ENCODE results near the gene SCAF1.

The SCAF1 gene

DNA sequence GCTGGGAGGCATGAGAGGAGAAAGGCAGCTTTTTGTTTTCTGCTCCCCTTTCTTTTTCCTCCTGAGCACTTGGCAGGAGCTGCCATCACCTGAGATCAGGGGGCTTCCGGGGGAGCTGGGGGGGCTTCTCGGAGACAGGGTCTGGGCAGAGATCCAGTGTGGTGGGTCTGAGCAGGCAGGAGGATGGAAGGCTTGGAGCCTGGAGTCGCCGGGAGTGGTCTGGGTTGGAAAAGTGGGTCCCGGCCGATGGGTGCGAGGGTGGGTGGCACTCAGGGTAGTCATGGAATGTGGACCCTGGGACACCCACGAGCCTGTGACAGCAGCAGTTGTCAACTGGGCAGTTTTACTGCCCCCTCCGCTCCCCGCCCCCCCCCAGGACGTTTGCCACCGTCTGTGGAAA, 45.1 kb downstream of the SCAF1 start:
- DNase-seq (ENCODE audit: low spot score) = no peak

DNA sequence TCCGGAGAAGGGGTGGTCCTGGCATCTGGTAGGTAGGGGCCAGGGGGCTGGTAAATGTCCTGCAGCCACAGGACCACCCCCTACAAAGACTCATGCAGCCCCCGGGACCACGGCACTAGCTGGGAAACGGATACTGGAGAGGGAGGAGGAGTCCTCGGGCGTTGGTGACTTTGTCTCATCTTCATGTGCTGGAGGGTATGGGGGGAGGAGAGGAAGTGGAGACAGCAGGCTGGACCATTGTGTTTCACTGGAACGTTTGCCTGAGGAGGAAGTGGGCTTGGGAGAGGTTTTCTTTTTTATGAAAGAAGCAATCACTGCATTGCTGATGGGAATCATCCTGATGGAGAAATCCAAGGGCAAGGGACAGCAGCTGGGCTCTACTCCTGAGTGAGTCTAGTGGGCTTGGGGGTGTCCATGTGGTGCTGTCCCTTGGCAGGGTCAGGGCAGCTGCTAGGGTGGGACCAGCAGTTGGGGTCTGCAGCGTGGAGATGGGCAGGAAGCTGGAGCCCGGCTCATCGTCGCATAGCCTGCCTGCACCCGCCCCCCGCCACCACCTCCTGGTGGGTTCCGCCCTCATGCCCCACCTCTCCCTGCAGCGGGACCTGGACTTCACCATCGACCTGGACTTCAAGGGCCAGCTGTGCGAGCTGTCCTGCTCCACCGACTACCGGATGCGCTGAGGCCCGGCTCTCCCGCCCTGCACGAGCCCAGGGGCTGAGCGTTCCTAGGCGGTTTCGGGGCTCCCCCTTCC, 45.7 kb downstream of the SCAF1 start:
- no peak for DNase-seq (ENCODE audit: low spot score)

DNA sequence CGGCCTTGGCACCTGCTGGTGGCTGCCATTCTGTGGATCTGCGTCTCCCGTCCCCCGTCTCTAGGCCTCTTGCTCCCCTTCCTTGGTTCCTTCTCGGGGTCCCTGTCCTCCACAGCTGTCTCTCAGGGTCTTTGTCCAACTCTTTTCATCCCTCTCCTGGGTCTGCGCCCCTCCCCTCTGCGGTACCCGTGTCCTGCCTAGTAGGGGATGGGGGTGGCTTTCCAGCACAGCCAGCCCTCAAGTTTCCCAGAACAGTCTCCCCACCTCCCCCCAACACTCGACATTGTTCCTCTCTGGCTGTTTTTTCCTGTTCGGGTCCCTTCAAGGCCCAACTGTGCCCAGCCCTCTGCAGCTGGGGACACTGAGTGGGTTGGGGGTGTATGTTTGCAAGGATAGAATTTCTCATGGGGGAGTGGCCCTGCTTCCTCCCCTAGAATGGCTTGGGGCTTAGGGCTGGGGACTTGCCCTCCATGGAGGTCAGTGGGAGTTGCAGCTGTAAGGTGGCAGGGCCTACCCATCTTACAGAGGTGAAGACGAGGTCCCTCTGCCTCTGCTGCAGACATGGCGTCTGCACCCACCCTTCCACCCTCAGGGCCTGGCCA, 46.6 kb downstream of the SCAF1 start:
- DNase-seq (ENCODE audit: low spot score) = no peak

DNA sequence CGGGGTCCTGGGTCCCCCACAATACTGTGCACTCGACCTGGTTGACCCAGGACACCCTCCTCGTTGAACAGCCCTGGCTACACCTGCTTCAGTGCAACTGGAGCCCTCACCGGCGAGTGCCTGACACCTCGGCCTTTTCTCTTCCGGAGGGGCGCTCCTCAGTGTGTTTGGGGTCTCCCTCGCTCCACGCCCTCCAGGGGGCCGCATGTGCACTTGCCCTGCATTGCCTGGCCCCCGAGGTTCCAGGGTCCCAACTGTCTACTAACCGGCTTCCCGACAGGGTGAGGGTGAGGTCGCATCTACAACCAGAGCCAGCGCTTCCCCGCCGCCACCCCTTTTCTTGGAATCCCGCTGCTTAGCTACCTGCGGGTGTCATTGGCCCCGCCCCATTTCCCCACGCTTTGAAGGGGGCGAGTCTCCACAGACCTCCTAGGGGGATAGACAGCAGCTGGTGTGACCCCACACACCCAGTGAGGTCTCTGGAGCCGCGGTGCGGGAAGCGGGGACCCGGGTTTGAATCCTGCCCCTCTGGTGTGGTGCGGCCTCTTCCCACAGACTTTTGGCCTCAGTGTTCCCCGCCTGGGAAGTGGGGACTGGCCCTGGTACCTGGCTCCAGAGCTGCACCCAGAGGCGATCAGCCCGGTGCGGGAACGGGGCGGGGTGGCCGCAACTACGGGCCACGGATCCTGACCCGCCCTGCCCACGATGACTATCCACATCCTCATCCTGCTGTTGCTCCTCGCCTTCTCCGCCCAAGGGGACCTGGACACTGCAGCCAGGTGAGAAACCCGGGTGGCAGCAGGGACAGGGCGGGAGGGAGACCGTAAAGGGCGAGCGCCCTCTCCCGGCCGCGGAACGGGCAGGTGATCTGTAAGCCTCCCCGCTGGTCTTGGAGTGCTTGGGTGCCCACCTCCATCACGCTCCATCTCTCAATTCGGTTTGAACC, 47.4 kb downstream of the SCAF1 start, which contains the start of gene ADM5:
ADM5 (plus strand) TSS at position 462 of the 946 bp plus-strand sequence; CDS start at position 706, 244 bp downstream.
- DNase-seq (ENCODE audit: low spot score) = peak; percentile 40

DNA sequence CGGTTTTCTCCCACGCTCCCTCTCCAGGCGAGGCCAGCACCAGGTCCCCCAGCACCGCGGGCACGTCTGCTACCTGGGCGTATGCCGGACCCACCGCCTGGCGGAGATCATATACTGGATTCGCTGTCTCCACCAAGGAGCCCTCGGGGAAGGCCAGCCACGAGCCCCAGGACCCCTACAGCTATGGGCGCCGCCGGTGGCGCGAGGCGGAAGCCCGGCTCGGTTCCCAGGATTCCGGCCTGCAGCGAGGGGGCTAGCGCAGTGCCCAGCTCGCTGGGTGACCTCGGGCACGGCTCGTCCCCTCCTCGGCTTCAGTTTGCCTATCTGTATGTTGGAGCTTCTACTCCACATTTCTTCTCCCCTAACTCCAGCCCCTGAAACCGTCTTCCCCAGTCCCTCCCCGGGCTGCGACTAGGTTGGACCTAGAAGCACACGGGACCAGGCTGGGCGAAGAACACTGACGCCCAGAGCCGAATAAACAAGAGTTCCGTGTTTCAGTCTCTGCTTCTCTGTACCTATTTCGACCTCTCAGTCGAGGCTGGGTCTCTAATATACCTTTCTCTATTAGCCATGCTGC, 48.2 kb downstream of the SCAF1 start:
- DNase-seq (ENCODE audit: low spot score) = no peak

DNA sequence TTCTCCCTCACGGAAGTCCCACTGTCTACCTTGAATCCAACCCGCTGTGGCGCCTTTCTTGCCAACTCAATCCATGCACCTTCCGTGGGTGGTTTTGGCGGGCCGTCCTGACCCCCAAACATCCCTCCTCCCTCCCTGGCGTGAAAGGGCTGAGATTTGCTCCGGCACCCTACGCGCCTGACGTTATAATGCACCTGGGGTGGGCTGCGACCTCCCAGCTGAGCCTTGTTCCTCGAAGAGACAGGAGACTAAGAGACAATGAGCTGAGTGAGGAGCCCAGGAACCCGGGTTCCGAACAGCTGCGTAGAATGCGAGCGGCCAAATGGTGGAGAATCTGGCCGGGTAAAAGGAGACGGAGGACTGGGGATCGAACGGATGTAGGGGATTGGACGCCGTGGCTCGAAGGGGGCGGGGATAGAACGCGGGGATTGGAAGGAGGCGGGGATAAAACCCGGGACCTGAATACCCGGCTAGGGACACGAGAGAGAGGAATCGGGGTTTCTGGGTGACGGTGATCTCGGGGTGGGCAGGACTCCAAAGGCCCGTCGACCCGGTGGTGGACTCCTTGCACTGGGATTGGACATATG, 48.7 kb downstream of the SCAF1 start, which contains the start of gene CPT1C:
CPT1C (plus strand) TSS at position 461 of the 587 bp plus-strand sequence. CDS start 1,137 bp downstream, outside the sequence.
- DNase-seq (ENCODE audit: low spot score) = peak; percentile 66

DNA sequence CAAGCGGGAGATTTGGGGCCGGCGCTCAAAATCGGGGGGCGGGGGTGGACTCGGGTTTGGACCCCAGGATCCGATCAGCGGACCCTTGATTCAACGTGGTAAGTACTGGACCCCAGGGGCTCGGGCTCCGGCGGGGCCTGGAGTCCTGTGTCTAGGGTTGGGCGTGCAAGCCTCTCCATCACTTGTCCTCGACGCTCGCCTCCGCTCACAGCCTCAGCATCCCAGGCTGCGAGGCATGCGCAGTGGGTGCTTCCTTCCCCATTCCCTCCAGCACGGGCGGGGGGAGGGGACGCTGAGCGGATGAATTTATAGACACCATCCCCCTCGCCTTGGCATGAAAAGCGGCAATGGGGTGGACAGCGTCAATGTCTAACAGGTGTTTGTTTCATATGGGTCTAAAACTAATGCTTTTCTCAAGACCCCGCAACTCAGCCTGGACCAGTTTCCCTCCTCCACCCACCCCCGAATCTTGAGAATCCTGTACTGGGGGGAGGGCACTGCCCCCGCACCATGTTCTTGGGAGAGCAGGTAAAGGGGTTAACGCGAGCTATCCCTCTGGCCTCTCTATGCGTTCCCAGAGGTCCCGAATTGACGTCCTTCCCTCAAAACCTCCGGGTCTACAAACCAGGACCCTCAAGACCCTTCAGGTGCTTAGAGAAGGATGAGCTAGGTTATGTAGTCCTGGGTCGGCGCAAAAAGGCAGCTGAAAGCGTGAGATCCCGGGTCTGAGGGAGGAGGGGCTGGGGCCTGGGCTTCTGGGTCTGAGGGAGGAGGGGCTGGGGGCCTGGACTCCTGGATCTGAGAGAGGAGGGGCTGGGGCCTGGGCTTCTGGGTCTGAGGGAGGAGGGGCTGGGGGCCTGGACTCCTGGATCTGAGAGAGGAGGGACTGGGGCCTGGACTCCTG, 49.5 kb downstream of the SCAF1 start:
- peak; percentile 59 for DNase-seq (ENCODE audit: low spot score)

DNA sequence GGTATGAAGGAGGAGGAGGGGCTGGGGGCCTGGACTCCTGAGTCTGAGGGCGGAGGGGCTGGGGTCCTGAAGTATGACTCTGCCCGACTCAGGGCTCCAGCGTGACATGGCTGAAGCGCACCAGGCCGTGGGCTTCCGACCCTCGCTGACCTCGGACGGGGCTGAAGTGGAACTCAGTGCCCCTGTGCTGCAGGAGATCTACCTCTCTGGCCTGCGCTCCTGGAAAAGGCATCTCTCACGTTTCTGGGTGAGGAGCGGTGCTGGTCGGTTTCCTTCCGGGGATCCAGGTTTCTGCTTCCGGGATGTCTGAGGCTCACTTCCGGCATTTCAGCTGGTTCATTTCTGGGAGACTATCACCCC, 50.1 kb downstream of the SCAF1 start:
- no peak for DNase-seq (ENCODE audit: low spot score)

DNA sequence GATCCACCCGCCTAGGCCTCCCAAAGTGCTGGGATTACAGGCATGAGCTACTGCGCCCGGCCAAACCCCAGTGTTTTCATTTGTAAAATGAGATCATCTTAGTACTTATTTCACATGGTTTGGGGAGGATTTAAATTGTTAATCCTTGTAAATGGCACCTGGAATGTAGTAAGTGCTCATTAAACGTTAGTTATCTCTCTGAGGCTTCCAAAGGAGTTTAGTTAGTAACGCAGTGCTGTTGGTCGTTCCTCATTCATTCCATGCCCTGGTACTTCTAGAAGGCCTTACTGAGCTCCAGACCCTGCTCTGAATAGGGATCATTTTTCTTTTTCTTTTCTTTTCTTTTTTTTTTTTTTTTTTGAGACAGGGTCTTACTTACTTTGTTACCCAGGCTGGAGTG, 54.1 kb downstream of the SCAF1 start:
- DNase-seq (ENCODE audit: low spot score) = no peak

DNA sequence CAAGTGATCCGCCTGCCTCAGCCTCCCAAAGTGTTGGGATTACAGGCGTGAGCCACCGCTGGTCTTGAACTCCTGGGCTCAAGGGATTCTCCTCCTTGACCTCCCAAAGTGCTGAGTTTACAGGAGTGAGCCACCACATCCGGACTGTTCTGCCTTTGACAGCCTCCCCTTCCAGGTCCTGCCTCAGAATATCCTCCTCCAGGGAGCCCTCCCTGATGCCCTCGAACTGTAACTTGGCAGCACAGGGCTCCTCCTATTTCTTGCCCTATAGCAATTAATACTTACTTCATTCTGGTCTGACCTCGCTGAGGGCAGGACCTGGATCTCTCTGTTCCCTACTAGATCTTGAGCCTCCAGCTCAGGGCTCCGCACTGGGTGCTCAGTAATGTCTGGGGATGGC, 54.9 kb downstream of the SCAF1 start:
- no peak for DNase-seq (ENCODE audit: low spot score)

DNA sequence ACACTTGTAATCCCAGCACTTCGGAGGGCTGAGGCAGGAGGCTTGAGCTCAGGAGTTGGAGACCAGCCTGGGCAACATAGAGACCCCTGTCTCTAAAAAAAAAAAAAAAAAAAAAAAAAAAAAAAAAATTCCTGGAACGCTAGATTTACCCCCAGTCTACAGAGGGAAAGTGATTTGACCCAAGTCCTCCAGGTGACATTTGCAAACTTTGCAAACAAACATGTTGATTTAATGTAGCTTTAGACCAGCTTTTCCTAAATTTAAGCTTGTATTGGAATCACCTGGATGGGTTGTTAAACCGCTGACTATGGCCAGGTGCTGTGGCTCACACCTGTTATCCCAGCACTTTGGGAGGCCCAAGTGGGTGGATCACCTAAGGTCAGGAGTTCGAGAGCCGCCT, 57.4 kb downstream of the SCAF1 start:
- DNase-seq (ENCODE audit: low spot score) = no peak

DNA sequence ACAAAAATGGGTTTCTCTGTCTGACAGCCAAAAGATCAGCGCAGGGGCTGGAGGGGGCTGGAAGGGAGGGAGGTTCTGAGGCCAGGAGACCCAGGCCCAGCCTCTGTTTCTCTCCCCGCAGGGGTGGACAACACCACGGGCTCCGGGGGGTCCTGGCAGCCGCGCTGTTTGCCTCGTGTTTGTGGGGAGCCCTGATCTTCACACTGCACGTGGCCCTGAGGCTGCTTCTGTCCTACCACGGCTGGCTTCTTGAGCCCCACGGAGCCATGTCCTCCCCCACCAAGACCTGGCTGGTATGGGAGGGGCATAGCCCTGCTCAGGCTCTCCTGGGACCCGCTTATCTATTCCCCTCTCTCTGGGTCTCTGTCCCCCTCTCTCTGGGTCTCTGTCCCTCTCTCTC, 58.6 kb downstream of the SCAF1 start:
- no peak for DNase-seq (ENCODE audit: low spot score)

DNA sequence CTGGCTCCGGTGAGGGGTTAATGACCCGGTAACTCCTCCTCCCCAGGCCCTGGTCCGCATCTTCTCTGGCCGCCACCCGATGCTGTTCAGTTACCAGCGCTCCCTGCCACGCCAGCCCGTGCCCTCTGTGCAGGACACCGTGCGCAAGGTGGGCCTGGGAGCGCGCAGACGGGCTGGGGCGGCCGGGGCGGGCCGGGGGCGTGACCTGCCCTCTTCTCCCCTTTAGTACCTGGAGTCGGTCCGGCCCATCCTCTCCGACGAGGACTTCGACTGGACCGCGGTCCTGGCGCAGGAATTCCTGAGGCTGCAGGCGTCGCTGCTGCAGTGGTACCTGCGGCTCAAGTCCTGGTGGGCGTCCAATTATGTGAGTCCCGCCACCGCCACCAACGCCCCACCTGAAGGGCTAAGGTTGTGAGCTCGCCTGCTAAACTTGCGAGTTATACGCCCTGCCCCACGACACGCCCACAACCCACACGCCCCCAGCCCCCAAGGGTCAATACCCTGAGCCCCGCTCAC, 59.3 kb downstream of the SCAF1 start:
- no peak for DNase-seq (ENCODE audit: low spot score)

DNA sequence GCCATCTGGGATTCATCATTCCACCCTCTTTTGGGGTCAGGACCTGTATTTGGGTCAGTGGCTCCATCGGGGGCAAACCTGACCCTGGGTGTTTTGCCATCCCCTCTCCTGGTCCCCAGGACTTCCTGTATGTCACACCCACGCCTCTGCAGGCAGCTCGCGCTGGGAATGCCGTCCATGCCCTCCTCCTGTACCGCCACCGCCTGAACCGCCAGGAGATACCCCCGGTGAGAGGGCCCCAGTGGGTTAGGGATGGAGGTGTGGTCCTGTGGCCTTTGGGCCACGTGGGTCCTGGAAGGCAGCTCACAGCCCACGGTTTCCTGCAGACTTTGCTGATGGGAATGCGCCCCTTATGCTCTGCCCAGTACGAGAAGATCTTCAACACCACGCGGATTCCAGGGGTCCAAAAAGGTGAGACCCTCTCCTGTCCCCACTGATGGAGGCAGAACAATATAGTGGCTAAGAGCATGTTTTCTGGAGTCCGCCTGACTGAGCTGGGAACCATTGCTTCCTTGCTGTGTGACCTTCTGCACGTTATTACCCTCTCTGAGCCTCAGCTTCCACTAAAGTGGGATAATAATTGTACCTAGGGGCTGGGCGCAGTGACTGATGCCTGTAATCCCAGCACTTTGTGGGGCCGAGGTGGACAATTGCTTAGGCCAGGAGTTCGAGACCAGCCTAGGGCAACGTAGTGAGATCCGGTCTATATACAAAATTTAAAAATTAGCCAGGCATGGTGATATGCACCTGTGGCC, 63.1 kb downstream of the SCAF1 start:
- DNase-seq (ENCODE audit: low spot score) = no peak

DNA sequence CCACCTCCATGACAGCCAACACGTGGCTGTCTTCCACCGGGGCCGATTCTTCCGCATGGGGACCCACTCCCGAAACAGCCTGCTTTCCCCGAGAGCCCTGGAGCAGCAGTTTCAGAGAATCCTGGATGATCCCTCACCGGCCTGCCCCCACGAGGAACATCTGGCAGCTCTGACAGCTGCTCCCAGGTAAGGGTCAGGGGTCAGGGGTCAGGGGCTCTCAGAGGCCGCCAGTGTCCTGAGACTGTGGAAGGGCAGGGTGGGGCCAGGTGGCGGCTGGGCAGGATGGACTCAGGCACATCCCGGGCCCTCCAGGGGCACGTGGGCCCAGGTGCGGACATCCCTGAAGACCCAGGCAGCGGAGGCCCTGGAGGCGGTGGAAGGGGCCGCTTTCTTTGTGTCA, 63.9 kb downstream of the SCAF1 start:
- DNase-seq (ENCODE audit: low spot score) = no peak

Measured in germinal center (tissue), 1 donor.